ENCODE data around the gene NKD1.
"Not testable (repeated sequence)": the region's sequence is repeated elsewhere in the genome, so short reads cannot be mapped to it uniquely, and the experiment has no call there.

NKD1 gene

DNA sequence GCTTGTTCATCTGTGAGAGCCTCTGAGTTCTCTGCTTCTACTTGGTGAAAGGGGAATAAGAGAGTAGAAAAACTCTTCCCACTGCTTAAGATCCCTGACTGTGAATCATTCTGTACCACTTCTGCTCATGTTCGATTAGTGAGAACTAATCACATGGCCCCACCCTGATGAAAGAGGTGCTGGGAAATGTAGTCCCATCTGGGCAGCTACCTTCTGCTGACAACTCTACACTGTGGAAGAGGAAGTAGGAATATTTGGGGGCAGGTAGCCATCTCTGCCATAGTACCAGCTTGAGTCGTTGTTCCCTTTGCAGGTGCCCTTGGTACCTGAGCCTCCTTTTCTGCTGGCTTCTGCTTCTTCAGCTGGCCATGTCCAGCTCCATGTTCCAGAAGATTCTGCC lies 29.9 kb downstream of the NKD1 start:
- Histone ChIP-seq H3K27ac (ENCODE audit: low read length) (peak overlapping the region; percentile 22; the same call in 1 of the 2 replicates), H3K4me1 (ENCODE audit: low read length) (peaks cover 13% of the 10 kb centered on the region), H3K79me2 (ENCODE audit: low read length) (no peaks in the 10 kb centered on the region), H4K20me1 (ENCODE audit: insufficient read depth, low read length) (no peaks in the 10 kb centered on the region), H3K4me3 (ENCODE audit: low read length) (0 out of 2 replicates have a peak overlapping the region, but pooled peaks have one; percentile 15), H3K27me3 (ENCODE audit: low read depth, low read length) (no peaks in the 10 kb centered on the region), H2AFZ (ENCODE audit: low read depth, low read length) (peak overlapping the region; percentile 27; the same call in 1 of the 2 replicates), H3K9ac (ENCODE audit: low read length) (no peak overlapping the region), H3K9me3 (ENCODE audit: insufficient read depth, low read length) (no peaks in the 10 kb centered on the region), H3K4me2 (ENCODE audit: low read length) (peak overlapping the region; percentile 58), H3K36me3 (replicated peaks; ENCODE audit: low read depth, low read length) (no peaks in the 10 kb centered on the region)
- no peak for TF ChIP-seq EZH2phosphoT487 (IDR thresholded peaks at IDR 0.05; ENCODE audit: low read depth)
- TF ChIP-seq, protein P1, sequence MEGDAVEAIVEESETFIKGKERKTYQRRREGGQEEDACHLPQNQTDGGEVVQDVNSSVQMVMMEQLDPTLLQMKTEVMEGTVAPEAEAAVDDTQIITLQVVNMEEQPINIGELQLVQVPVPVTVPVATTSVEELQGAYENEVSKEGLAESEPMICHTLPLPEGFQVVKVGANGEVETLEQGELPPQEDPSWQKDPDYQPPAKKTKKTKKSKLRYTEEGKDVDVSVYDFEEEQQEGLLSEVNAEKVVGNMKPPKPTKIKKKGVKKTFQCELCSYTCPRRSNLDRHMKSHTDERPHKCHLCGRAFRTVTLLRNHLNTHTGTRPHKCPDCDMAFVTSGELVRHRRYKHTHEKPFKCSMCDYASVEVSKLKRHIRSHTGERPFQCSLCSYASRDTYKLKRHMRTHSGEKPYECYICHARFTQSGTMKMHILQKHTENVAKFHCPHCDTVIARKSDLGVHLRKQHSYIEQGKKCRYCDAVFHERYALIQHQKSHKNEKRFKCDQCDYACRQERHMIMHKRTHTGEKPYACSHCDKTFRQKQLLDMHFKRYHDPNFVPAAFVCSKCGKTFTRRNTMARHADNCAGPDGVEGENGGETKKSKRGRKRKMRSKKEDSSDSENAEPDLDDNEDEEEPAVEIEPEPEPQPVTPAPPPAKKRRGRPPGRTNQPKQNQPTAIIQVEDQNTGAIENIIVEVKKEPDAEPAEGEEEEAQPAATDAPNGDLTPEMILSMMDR (IDR thresholded peaks at IDR 0.05; ENCODE audit: low read depth, low read length), result no peak

DNA sequence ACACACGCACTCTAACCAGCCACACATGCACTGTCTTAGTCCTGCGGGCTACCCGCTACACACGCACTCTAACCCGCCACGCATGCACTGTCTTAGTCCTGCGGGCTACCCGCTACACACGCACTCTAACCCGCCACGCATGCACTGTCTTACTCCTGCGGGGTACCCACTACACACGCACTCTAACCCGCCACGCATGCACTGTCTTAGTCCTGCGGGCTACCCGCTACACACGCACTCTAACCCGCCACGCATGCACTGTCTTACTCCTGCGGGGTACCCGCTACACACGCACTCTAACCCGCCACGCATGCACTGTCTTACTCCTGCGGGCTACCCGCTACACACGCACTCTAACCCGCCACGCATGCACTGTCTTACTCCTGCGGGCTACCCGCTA lies 31.2 kb downstream of the NKD1 start:
- not testable (repeated sequence) for H3K79me2 ChIP-seq (ENCODE audit: low read length); H3K27me3 ChIP-seq (ENCODE audit: low read depth, low read length)

DNA sequence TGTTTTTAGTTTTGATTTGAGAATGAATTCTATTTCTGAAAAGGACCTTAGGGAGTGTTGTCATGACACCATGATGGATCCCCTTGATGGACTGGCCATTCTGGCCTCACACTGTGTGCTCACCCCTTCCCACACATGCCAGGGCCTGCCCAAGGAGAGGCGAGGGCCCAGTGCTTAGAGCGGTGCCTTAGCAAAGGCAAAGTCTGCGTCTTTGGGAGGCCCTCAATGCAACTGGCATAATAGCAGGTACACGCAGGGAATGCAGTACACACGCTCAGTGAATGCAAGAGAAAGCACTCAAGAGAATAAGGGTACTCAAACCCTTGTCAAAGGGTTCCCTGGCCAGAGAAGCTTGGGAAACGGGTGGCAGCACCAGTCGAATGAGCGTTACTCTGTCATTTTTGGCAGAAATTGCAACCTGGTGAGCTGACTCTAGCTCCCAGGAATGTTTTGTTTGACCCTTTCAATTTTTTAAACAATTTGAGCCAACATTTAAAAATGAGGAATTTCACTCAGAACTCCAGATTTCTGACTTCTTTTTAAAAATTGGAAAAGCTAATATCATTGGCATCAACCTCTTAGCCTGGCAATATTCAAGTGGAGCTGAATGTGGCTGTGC lies 32.1 kb downstream of the NKD1 start:
- no peak overlapping the region for H3K27ac ChIP-seq (ENCODE audit: low read length)
- peaks cover 26% of the 10 kb centered on the region for H3K4me1 ChIP-seq (ENCODE audit: low read length)
- no peaks in the 10 kb centered on the region for H3K79me2 ChIP-seq (ENCODE audit: low read length)
- H3K9ac ChIP-seq (ENCODE audit: low read length), result no peak overlapping the region
- H4K20me1 ChIP-seq (ENCODE audit: insufficient read depth, low read length), result no peaks in the 10 kb centered on the region
- no peak overlapping the region for H3K4me2 ChIP-seq (ENCODE audit: low read length)
- TF ChIP-seq, protein P1 (IDR thresholded peaks at IDR 0.05; ENCODE audit: low read depth, low read length), result no peak
- TF ChIP-seq EZH2phosphoT487 (IDR thresholded peaks at IDR 0.05; ENCODE audit: low read depth), result no peak
- no peaks in the 10 kb centered on the region for H3K9me3 ChIP-seq (ENCODE audit: insufficient read depth, low read length)
- H3K27me3 ChIP-seq (ENCODE audit: low read depth, low read length), result no peaks in the 10 kb centered on the region
- no peaks in the 10 kb centered on the region for H3K36me3 ChIP-seq (replicated peaks; ENCODE audit: low read depth, low read length)
- no peak overlapping the region for H2AFZ ChIP-seq (ENCODE audit: low read depth, low read length)
- no peak overlapping the region for H3K4me3 ChIP-seq (ENCODE audit: low read length)

More for the DNA sequence above, 31.2 kb downstream of the NKD1 start:
- not testable (repeated sequence) for H3K27ac ChIP-seq (ENCODE audit: low read length); H3K9ac ChIP-seq (ENCODE audit: low read length); H3K4me2 ChIP-seq (ENCODE audit: low read length); H2AFZ ChIP-seq (ENCODE audit: low read depth, low read length); H4K20me1 ChIP-seq (ENCODE audit: insufficient read depth, low read length); H3K9me3 ChIP-seq (ENCODE audit: insufficient read depth, low read length); H3K36me3 ChIP-seq (replicated peaks; ENCODE audit: low read depth, low read length); H3K4me3 ChIP-seq (ENCODE audit: low read length)
- H3K4me1 ChIP-seq (ENCODE audit: low read length), result peaks cover 19% of the 10 kb centered on the region

DNA sequence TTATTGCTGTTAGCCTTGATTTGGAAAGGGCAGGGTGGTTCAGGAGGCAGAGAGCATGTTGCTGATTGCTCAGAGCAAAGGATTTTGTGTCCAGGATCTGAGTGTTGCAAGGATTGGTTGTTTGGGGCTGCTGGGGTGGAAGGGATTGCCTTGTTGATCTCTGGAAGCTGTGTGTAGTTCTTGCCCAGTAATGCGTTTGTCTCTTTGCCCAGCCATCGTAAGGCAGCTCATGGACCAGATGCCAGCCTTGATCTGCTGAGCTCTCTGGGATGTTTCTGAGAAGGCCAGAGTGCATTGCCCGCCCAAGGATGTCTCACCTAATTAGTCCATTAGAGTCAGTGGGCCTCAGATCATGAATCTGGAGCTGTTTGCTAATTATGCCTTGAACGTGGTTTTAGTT lies 33.6 kb downstream of the NKD1 start:
- Histone ChIP-seq H3K9ac (ENCODE audit: low read length) (no peak overlapping the region), H3K4me2 (ENCODE audit: low read length) (no peak overlapping the region), H3K27ac (ENCODE audit: low read length) (no peak overlapping the region), H3K9me3 (ENCODE audit: insufficient read depth, low read length) (no peaks in the 10 kb centered on the region), H3K4me3 (ENCODE audit: low read length) (no peak overlapping the region), H3K36me3 (replicated peaks; ENCODE audit: low read depth, low read length) (no peaks in the 10 kb centered on the region), H3K4me1 (ENCODE audit: low read length) (peaks cover 26% of the 10 kb centered on the region), H4K20me1 (ENCODE audit: insufficient read depth, low read length) (no peaks in the 10 kb centered on the region), H2AFZ (ENCODE audit: low read depth, low read length) (no peak overlapping the region), H3K27me3 (ENCODE audit: low read depth, low read length) (no peaks in the 10 kb centered on the region), H3K79me2 (ENCODE audit: low read length) (no peaks in the 10 kb centered on the region)
- no peak for TF ChIP-seq EZH2phosphoT487 (IDR thresholded peaks at IDR 0.05; ENCODE audit: low read depth)
- TF ChIP-seq, protein P1 (IDR thresholded peaks at IDR 0.05; ENCODE audit: low read depth, low read length), result no peak
